HCT116 (cell line): Measurements from ENCODE around the gene TDRD12. TPM values are rescaled to one million over a fixed set of nuclear protein-coding genes. Genes with fewer than 3 reads are reported as not detected.

Source experiments
- ATAC-seq: fragments of 200-7000 bp; cut with Tn5 transposase; 2 replicates; pipeline ENCODE4 v1.9.1; 2020; ENCODE audit warnings: mild to moderate bottlenecking, moderate library complexity
- BruUV-seq: library from RNA; stranded (reverse); fragments of 400-500 nt; replicated peaks from 2 replicates; lab custom pipeline; 2021; lab: Mats Ljungman, UMichigan
- CTCF ChIA-PET: fragments of 300-600 bp; sonication (Branson Sonifier 250); formaldehyde crosslinking; loops from one replicate; lab custom pipeline; 2021; ENCODE audit warnings: antibody characterized with exemption; lab: Charles Lee
- POLR2A ChIA-PET: fragments of 300-600, 350-600 bp; sonication (Branson Sonifier 250); formaldehyde crosslinking; loops from one replicate; lab custom pipeline; 2021; ENCODE audit warnings: antibody characterized with exemption; lab: Charles Lee
- RAD21 ChIA-PET, 2 experiments: fragments of 300-600 bp; sonication (Branson Sonifier 250); formaldehyde crosslinking; loops; one replicate each; lab custom pipeline; 2023; ENCODE audit warnings: low total read pairs in 2 of 2; ENCODE audit not compliant: uncharacterized antibody in 2 of 2, unreplicated experiment in 2 of 2, low non-redundant PET in 1 of 2; lab: Charles Lee
- DNase-seq: peaks from one replicate; pipeline ENCODE4 v3.0.0-alpha.2; 2010; ENCODE audit warnings: low read depth, low spot score
- H2AFZ ChIP-seq: fragments of 200-600 bp; shearing (Covaris generic), sonication (generic); 2 replicates; pipeline ENCODE4 v1.6.1; 2017; ENCODE audit warnings: low read depth, mixed run types, mixed read lengths, antibody characterized with exemption, low read length; ENCODE audit not compliant: poor library complexity, severe bottlenecking
- H3K27ac ChIP-seq: 2 replicates; pipeline ENCODE4 v1.5.1; 2012; ENCODE audit warnings: low read depth, low read length
- H3K27me3 ChIP-seq: fragments of 200-600 bp; sonication (generic); 2 replicates; pipeline ENCODE4 v1.6.1; 2016; ENCODE audit warnings: mixed run types, low read length, mixed read lengths; ENCODE audit not compliant: insufficient read depth
- H3K36me3 ChIP-seq, 2 experiments: fragments of 200-500 bp in 1 of 2; fragments of 200-600 bp in 1 of 2; sonication (Bioruptor generic) in 1 of 2; sonication (generic) in 1 of 2; 2 replicates each; pipeline versions ENCODE4 v1.5.1 to v1.6.1; 2014 to 2016; ENCODE audit warnings: low read length in 2 of 2, inconsistent platforms in 1 of 2, mixed read lengths in 1 of 2, mixed run types in 1 of 2; ENCODE audit not compliant: insufficient read depth in 2 of 2, control insufficient read depth in 1 of 2
- H3K4me1 ChIP-seq, 2 experiments: fragments of 200-600 bp in 1 of 2; sonication (generic) in 1 of 2; 2 replicates each; pipeline versions ENCODE4 v1.5.1 to v1.6.1; 2012 to 2017; ENCODE audit warnings: low read length in 2 of 2, inconsistent platforms in 1 of 2, mild to moderate bottlenecking in 1 of 2, mixed read lengths in 1 of 2, mixed run types in 1 of 2, moderate library complexity in 1 of 2; ENCODE audit not compliant: insufficient read depth in 2 of 2, control insufficient read depth in 1 of 2
- H3K4me2 ChIP-seq: fragments of 200-600 bp; sonication (generic); 2 replicates; pipeline ENCODE4 v1.6.1; 2017; ENCODE audit warnings: mixed run types, low read length, mixed read lengths
- H3K4me3 ChIP-seq, 2 experiments: fragments of 200-600 bp in 1 of 2; sonication (generic) in 1 of 2; replicated peaks in 1 of 2; 2 replicates each; pipeline ENCODE4 v1.5.1; 2011 to 2016; ENCODE audit warnings: low read length in 2 of 2, control low read depth in 1 of 2, low read depth in 1 of 2, mild to moderate bottlenecking in 1 of 2, mixed read lengths in 1 of 2, mixed run types in 1 of 2
- H3K79me2 ChIP-seq: fragments of 200-600 bp; sonication (generic); 2 replicates; pipeline ENCODE4 v1.6.1; 2017; ENCODE audit warnings: mild to moderate bottlenecking, mixed run types, low read length, moderate library complexity, mixed read lengths; ENCODE audit not compliant: insufficient read depth
- H3K9ac ChIP-seq: fragments of 200-600 bp; sonication (generic); 2 replicates; pipeline ENCODE4 v1.6.1; 2016; ENCODE audit warnings: low read length, mixed read lengths
- H3K9me2 ChIP-seq: fragments of 200-600 bp; sonication (generic), shearing (Covaris generic); 2 replicates; pipeline ENCODE4 v1.6.1; 2017; ENCODE audit warnings: mixed run types, mild to moderate bottlenecking, moderate library complexity; ENCODE audit not compliant: insufficient read depth
- H3K9me3 ChIP-seq, 2 experiments: fragments of 200-500 bp in 1 of 2; fragments of 200-600 bp in 1 of 2; sonication (Bioruptor generic) in 1 of 2; sonication (generic) in 1 of 2; 2 replicates each; pipeline ENCODE4 v1.6.1; 2014 to 2017; ENCODE audit warnings: low read length in 2 of 2, mixed read lengths in 2 of 2, inconsistent platforms in 1 of 2, low read depth in 1 of 2, mild to moderate bottlenecking in 1 of 2, mixed run types in 1 of 2, moderate library complexity in 1 of 2; ENCODE audit not compliant: control insufficient read depth in 1 of 2, insufficient read depth in 1 of 2
- H4K20me1 ChIP-seq: fragments of 200-600 bp; sonication (generic), shearing (Covaris generic); 2 replicates; pipeline ENCODE4 v1.6.1; 2017; ENCODE audit warnings: mixed run types, mild to moderate bottlenecking, moderate library complexity; ENCODE audit not compliant: insufficient read depth
- CBX3 ChIP-seq: IDR thresholded peaks from 2 replicates; pipeline ENCODE4 v1.6.1; 2012; ENCODE audit warnings: low read depth
- CTCF ChIP-seq, 3 experiments: fragments of 200-600 bp in 1 of 3; sonication (generic) in 1 of 3; IDR thresholded peaks in 2 of 3; conservative IDR thresholded peaks in 1 of 3; 2 replicates each; pipeline ENCODE4 v1.5.1; 2012 to 2017; ENCODE audit warnings: low read depth in 2 of 3, low read length in 2 of 3, antibody characterized with exemption in 1 of 3, borderline replicate concordance in 1 of 3, control low read depth in 1 of 3, mild to moderate bottlenecking in 1 of 3, mixed read lengths in 1 of 3, mixed run types in 1 of 3, moderate library complexity in 1 of 3; ENCODE audit not compliant: insufficient read depth in 1 of 3
- ELF1 ChIP-seq: IDR thresholded peaks from 2 replicates; pipeline ENCODE4 v1.6.1; 2012; ENCODE audit warnings: low read depth, borderline replicate concordance
- JUND ChIP-seq: IDR thresholded peaks from 2 replicates; pipeline ENCODE4 v1.6.1; 2012
- MAX ChIP-seq: IDR thresholded peaks from 2 replicates; pipeline ENCODE4 v1.6.1; 2012
- POLR2A ChIP-seq: IDR thresholded peaks from 2 replicates; pipeline ENCODE4 v1.7.0; 2011; ENCODE audit warnings: borderline replicate concordance; ENCODE audit not compliant: insufficient read depth, insufficient read length; ENCODE audit errors: extremely low read depth
- POLR2AphosphoS5 ChIP-seq: IDR thresholded peaks from 2 replicates; pipeline ENCODE4 v1.6.1; 2011; ENCODE audit warnings: mild to moderate bottlenecking, low read depth, low read length, moderate library complexity
- REST ChIP-seq: IDR thresholded peaks from 2 replicates; pipeline ENCODE4 v1.6.1; 2012; ENCODE audit warnings: low read depth
- SIN3A ChIP-seq: IDR thresholded peaks from 2 replicates; pipeline ENCODE4 v1.6.1; 2012; ENCODE audit warnings: low read depth
- TCF7L2 ChIP-seq: IDR thresholded peaks from 2 replicates; pipeline ENCODE4 v1.7.0; 2011; ENCODE audit warnings: borderline replicate concordance, inconsistent platforms; ENCODE audit not compliant: insufficient read depth, insufficient read length; ENCODE audit errors: extremely low read depth
- ZFX ChIP-seq: fragments of 450-650 bp; IDR thresholded peaks from 2 replicates; pipeline ENCODE4 v1.6.1; 2017
- ZNF274 ChIP-seq: fragments of 200-500 bp; sonication (Bioruptor generic); IDR thresholded peaks from 2 replicates; pipeline ENCODE4 v1.6.1; 2014; ENCODE audit warnings: mild to moderate bottlenecking, low read depth, low read length, inconsistent platforms
- intact Hi-C: fragments of 100-400 bp; cut with micrococcal nuclease; formaldehyde crosslinking; loops from 2 replicates; pipeline ENCODE4 v1.10.0; 2022
- total RNA-seq: library from RNA; stranded (reverse); gene quantifications from one replicate; pipeline ENCODE4 v1.2.1, GENCODE V29; 2021; ENCODE audit not compliant: unreplicated experiment

Gene TDRD12
- total RNA-seq, 1 experiment from 2014 or later: 0.30 TPM

GRCh38 chr19:32858155-32858554 lies 138.6 kb downstream of the TDRD12 start:
- DNase-seq (no peak), ATAC-seq (no peak)
- Histone ChIP-seq H3K4me1 (no peaks in the 10 kb centered on the region), H3K36me3 (no peaks in the 10 kb centered on the region), H3K27ac (no peak overlapping the region), H3K4me2 (no peak overlapping the region), H4K20me1 (no peaks in the 10 kb centered on the region), H3K79me2 (no peaks in the 10 kb centered on the region), H3K9me2 (no peaks in the 10 kb centered on the region), H3K9ac (no peak overlapping the region), H2AFZ (no peak overlapping the region), H3K27me3 (no peaks in the 10 kb centered on the region), H3K9me3 (no peaks in the 10 kb centered on the region), H3K4me3 (no peak overlapping the region)
- POLR2A ChIA-PET: no interaction called here
- intact Hi-C loops: no loop called here
- CTCF ChIA-PET: interaction anchor here (0.5 kb wide), 1 partner anchor 673 kb away, joined by 3 read pairs; no protein-coding TSS in a partner anchor
- RAD21 ChIA-PET: no interaction called here
- TF ChIP-seq POLR2AphosphoS5: no peak
- no peak for TF ChIP-seq TCF7L2
- TF ChIP-seq ZNF274: no peak
- no peak for TF ChIP-seq ELF1
- no peak for TF ChIP-seq ZFX
- no peak for TF ChIP-seq CBX3
- TF ChIP-seq MAX: no peak
- no peak for TF ChIP-seq JUND
- TF ChIP-seq CTCF (IDR thresholded peaks at IDR 0.05 in 2 of 3, conservative IDR thresholded peaks at IDR 0.05 in 1 of 3; ENCODE audit: borderline replicate concordance in 1 of 3, insufficient read depth in 1 of 3, low read depth in 2 of 3, low read length in 2 of 3): no peak
- no peak for TF ChIP-seq REST
- no peak for TF ChIP-seq SIN3A
- no peak for TF ChIP-seq POLR2A
- no TSS peak for BruUV-seq
